Measurements from ENCODE around the gene TMEM147.
A peak's percentile ranks its signal among the peaks of the same experiment; 100 is the strongest.

The TMEM147 gene

DNA sequence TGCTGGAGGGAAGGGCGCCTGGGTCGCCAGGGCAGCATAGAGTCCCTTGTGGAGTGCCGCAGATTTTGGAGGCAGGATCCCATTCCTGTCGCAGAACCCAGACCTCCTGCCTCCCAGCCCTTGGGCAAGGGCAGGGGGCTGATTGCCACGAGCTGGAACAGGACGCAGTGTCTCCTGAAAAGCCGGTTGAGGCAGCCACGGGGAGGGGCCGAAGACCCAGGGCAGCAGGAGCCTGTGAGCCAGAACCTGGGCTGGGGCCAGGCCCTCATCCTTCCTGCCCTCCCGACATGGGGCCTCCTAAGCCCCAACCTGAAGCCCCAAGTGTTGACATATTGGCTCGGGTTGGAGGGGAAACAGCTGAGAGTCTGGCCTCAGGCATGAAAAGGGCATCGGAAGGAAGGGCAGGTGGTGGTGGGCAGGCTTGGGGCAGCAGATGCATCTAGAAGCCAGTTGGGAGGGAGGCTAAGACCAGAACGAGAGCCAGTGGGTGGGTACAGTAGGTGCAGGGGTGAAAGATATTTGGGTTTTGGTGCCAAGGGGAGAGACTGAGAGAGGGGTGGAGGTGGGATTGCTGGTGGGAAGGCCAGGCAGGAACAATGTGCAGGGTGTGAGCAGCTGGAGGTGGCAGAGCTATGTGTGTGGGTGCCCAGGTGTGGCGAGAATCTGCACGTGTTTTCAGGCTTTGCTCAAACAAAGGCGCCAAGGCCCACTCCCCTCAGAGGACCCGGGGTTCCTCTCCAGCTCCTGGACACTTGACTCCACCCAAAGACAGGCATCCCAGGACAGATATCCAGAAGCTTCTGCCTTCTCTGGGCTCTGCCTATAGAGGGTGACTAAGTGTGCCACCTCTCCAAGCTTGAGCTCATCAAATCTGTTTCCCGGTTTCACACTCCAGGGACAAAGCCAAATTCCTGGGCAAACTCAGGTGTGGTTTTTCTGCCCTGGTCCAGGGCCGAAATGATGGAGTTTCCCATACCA, 15.9 kb upstream of the TMEM147 start:
- Mint-ChIP-seq H3K36me3 (ENCODE audit: low read depth) (no peaks in the 10 kb centered on the region), H3K9me3 (no peaks in the 10 kb centered on the region), H3K4me3 (no peak overlapping the region), H3K27ac (no peak overlapping the region), H3K4me1 (ENCODE audit: low read depth) (peaks cover 8% of the 10 kb centered on the region), H3K27me3 (peaks cover 63% of the 10 kb centered on the region)
- DNase-seq = no peak

DNA sequence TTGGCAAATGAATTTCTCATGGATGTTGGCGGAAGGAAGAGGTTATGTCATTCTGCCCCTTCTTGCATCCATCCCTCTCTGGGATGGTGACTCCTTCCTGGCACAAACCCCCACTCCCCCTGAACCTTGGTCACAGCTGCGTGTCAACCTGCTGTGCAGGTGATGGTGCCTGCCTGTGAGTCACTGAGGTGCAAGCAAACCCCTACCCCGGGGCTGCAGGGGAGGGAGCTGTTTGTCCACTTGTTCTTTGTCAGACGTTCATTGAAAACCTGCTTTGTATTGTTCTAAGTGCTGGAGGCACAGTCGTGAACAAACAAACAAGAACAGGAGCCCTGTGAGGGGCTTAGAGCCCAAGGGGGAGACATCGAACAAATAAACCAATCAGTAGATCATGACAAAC, 14.1 kb upstream of the TMEM147 start:
- H3K27me3 Mint-ChIP-seq = peaks cover 68% of the 10 kb centered on the region
- no peak overlapping the region for H3K4me3 Mint-ChIP-seq
- no peaks in the 10 kb centered on the region for H3K36me3 Mint-ChIP-seq (ENCODE audit: low read depth)
- H3K27ac Mint-ChIP-seq = no peak overlapping the region
- peaks cover 8% of the 10 kb centered on the region for H3K4me1 Mint-ChIP-seq (ENCODE audit: low read depth)
- DNase-seq = no peak
- no peaks in the 10 kb centered on the region for H3K9me3 Mint-ChIP-seq

- no peak for DNase-seq
- Mint-ChIP-seq H3K36me3 (ENCODE audit: low read depth) (no peaks in the 10 kb centered on the region), H3K4me1 (ENCODE audit: low read depth) (peaks cover 8% of the 10 kb centered on the region), H3K27ac (peak within 1 kb of the TSS; percentile 50), H3K27me3 (peaks cover 54% of the 10 kb centered on the region), H3K9me3 (no peaks in the 10 kb centered on the region), H3K4me3 (peak within 1 kb of the TSS; percentile 55)
These were observed 12.1 kb upstream of the TMEM147 start, which contains the start of gene GAPDHS for GRCh38 chr19:35533201-35533821. Gene GAPDHS, plus strand, starts transcription at chr19:35533456. Its CDS starts 72 bp downstream, at chr19:35533528.

- peak; percentile 55 for DNase-seq
- Mint-ChIP-seq H3K4me1 (ENCODE audit: low read depth) (peaks cover 8% of the 10 kb centered on the region), H3K9me3 (no peaks in the 10 kb centered on the region), H3K27ac (peak overlapping the region; percentile 50), H3K36me3 (ENCODE audit: low read depth) (no peaks in the 10 kb centered on the region), H3K4me3 (peak overlapping the region; percentile 55), H3K27me3 (peaks cover 48% of the 10 kb centered on the region)
These were observed 11.5 kb upstream of the TMEM147 start for GRCh38 chr19:35533822-35534392.

DNA sequence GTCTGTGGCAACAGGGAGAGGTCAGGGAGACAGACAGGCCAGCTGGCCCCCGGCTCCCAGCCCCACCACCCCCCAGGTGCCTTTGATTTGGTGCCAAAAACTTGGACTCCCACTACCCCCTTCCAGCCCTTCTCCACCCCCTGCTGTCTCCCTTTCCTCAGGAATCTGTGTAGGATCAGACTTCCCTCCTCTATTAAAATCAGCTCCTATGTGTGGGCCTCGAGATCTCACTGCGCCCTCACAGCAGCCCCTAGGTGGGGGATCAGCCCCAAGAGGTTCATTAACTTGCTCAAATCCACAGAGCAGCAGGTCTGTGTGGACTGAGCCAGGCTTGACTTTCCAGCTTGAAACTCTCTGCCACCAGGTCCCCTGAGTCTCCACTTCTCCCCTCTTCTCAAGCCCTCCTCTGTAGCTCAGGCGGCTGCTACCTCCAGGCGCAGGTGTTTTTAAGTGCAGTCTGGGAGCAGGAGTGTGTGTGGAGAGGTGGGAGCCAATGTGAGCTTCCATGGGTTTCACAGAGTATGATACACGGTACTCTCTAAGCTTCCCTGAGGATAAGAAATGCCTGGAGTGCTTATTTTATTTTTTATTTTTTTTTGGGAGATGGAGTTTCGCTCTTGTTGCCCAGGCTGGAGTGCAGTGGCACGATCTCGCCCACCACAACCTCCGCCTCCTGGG, 10.5 kb upstream of the TMEM147 start:
- Mint-ChIP-seq H3K27me3 (peaks cover 41% of the 10 kb centered on the region), H3K4me3 (no peak overlapping the region), H3K4me1 (ENCODE audit: low read depth) (peaks cover 8% of the 10 kb centered on the region), H3K9me3 (no peaks in the 10 kb centered on the region), H3K27ac (no peak overlapping the region), H3K36me3 (ENCODE audit: low read depth) (peaks cover under 1% of the 10 kb centered on the region)
- DNase-seq = no peak

DNA sequence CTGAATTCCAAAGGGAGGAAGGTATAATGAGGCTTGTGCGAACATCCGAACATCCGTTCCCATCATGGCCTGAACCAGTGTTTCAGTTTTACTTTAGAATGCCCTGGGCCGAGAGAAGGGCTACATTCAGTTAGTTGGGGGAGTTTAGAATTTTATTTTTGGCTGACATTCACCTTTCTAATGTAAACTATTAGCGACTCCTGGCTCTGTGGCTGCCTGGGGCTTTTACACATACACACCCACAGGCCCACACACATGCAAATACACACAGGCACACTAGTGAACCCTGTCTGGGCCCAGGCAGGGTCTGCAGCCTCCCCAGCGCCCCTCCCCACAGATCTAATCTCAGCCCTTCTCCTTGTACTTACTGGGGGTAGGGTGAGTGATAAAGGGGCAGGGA, 6.1 kb upstream of the TMEM147 start:
- DNase-seq = no peak
- Mint-ChIP-seq H3K27me3 (peaks cover 8% of the 10 kb centered on the region), H3K27ac (no peak overlapping the region), H3K9me3 (no peaks in the 10 kb centered on the region), H3K36me3 (ENCODE audit: low read depth) (peaks cover 35% of the 10 kb centered on the region), H3K4me1 (ENCODE audit: low read depth) (peaks cover 13% of the 10 kb centered on the region), H3K4me3 (no peak overlapping the region)

DNA sequence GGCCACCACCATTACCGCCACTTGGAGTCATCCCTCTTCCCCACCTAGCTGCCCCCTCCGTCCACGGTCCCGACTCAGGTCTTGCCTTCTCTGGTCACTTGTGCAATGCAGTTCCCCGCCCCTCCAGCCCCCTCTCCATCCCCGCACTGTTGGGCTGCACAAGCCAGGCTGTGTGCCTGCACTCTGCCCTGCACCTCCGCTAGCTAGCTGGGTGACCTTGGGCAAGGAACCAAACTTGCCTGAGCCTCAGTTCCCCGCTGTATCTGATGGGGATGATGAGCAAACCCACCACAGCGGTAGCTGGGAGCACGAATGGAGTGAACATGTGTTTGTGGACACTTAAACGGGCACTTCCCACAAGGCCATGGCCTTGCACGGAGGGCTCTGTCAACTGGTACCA, 5.6 kb upstream of the TMEM147 start:
- H3K4me1 Mint-ChIP-seq (ENCODE audit: low read depth) = peaks cover 18% of the 10 kb centered on the region

DNA sequence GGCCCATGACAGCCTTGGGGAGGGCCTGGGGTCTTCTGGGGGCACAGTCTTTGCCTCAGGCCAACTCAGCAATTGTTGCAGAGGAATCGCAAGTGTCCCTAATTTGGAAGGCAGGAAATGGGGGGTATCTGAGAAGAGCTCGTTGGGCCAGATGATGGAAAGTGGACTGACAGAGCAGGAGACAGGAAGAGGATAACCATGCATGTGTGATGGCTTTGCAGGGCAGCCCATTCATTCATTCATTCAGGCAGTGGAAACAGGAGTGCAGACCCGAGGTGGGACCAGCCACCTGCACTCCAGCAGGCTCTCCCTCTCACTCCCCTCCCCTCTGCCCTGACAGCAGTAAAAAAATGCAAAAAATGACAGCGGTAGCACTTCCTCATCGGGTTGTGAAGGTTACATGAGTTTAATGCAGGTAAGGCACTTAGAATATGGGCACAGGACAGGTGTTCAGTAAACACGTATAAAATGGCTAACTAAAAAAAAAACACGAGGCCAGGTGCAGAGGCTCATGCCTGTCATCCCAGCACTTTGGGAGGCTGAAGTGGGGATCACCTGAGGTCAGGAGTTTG, 5.0 kb upstream of the TMEM147 start:
- H3K36me3 Mint-ChIP-seq (ENCODE audit: low read depth) = peaks cover 41% of the 10 kb centered on the region
- H3K27me3 Mint-ChIP-seq = no peaks in the 10 kb centered on the region
- H3K4me1 Mint-ChIP-seq (ENCODE audit: low read depth) = peaks cover 19% of the 10 kb centered on the region
- no peak for DNase-seq
- H3K9me3 Mint-ChIP-seq = no peaks in the 10 kb centered on the region
- no peak overlapping the region for H3K27ac Mint-ChIP-seq
- H3K4me3 Mint-ChIP-seq = no peak overlapping the region

More for the DNA sequence above, 5.6 kb upstream of the TMEM147 start:
- H3K9me3 Mint-ChIP-seq = no peaks in the 10 kb centered on the region
- DNase-seq = no peak
- H3K27me3 Mint-ChIP-seq = peaks cover 2% of the 10 kb centered on the region
- no peak overlapping the region for H3K27ac Mint-ChIP-seq
- H3K4me3 Mint-ChIP-seq = no peak overlapping the region
- peaks cover 40% of the 10 kb centered on the region for H3K36me3 Mint-ChIP-seq (ENCODE audit: low read depth)

DNA sequence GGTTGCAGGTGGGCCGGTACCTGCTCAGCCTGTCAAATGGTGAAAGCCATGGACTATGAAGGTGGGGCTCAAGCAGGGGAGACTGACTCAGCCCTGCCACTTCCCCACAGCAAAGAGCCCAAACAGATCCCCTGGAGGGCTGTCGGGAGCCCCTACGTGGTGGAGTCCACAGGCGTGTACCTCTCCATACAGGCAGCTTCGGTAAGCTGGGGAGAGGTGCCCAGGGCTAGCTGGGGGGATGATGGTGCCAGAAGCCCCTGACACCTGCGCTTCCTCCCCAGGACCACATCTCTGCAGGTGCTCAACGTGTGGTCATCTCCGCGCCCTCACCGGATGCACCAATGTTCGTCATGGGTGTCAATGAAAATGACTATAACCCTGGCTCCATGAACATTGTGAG, 3.2 kb upstream of the TMEM147 start:
- Mint-ChIP-seq H3K4me1 (ENCODE audit: low read depth) (peaks cover 32% of the 10 kb centered on the region), H3K9me3 (no peaks in the 10 kb centered on the region), H3K4me3 (no peak overlapping the region), H3K27ac (no peak overlapping the region), H3K36me3 (ENCODE audit: low read depth) (peaks cover 56% of the 10 kb centered on the region), H3K27me3 (no peaks in the 10 kb centered on the region)
- DNase-seq = no peak

DNA sequence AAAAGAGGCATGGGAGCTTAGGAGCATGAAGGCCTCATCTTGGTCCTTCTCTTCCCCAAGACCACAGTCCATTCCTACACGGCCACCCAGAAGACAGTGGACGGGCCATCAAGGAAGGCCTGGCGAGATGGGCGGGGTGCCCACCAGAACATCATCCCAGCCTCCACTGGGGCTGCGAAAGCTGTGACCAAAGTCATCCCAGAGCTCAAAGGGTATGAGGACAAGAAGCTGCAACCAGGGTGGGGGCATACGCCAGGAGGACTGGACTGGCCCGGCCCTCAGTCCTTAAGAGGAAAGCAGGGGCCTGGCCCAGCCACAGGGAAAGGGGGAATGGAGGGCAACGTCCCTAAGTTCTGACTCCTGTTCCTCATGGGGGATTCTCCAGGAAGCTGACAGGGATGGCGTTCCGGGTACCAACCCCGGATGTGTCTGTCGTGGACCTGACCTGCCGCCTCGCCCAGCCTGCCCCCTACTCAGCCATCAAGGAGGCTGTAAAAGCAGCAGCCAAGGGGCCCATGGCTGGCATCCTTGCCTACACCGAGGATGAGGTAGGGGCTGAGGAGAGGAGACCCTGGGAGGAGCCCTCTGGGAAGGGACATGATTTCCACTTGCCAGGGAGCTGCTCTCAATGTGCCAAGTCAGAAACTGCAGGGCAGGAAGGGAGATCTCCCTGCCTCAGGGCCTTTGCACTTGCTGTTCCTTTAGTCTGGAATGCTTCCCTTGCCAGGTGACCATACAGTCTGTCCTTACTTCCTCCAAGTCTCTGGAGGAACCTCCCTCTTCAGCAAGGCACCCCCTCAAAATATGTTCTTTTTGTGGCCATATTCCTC, 1.9 kb upstream of the TMEM147 start:
- no peak for DNase-seq
- Mint-ChIP-seq H3K4me1 (ENCODE audit: low read depth) (peaks cover 42% of the 10 kb centered on the region), H3K9me3 (no peaks in the 10 kb centered on the region), H3K36me3 (ENCODE audit: low read depth) (peaks cover 69% of the 10 kb centered on the region), H3K27me3 (no peaks in the 10 kb centered on the region), H3K4me3 (peak overlapping the region; percentile 97), H3K27ac (peak overlapping the region; percentile 98)

GRCh38 chr19:35544110-35544802, 1.2 kb upstream of the TMEM147 start:
- Mint-ChIP-seq H3K4me1 (ENCODE audit: low read depth) (peaks cover 50% of the 10 kb centered on the region), H3K27me3 (no peaks in the 10 kb centered on the region), H3K27ac (peak overlapping the region; percentile 98), H3K9me3 (no peaks in the 10 kb centered on the region), H3K36me3 (ENCODE audit: low read depth) (peaks cover 75% of the 10 kb centered on the region), H3K4me3 (peak overlapping the region; percentile 97)
- no peak for DNase-seq

GRCh38 chr19:35545855-35546381, 492 bp downstream of the TMEM147 start:
- Mint-ChIP-seq H3K36me3 (ENCODE audit: low read depth) (peaks cover 78% of the 10 kb centered on the region), H3K27me3 (no peaks in the 10 kb centered on the region), H3K4me3 (peak overlapping the region; percentile 97), H3K27ac (peak overlapping the region; percentile 98), H3K9me3 (no peaks in the 10 kb centered on the region), H3K4me1 (ENCODE audit: low read depth) (peaks cover 48% of the 10 kb centered on the region)
- DNase-seq = peak; percentile 85

GRCh38 chr19:35546532-35546931, 1.1 kb downstream of the TMEM147 start:
- Mint-ChIP-seq H3K4me1 (ENCODE audit: low read depth) (peaks cover 48% of the 10 kb centered on the region), H3K4me3 (peak overlapping the region; percentile 97), H3K36me3 (ENCODE audit: low read depth) (peaks cover 78% of the 10 kb centered on the region), H3K9me3 (no peaks in the 10 kb centered on the region), H3K27me3 (no peaks in the 10 kb centered on the region), H3K27ac (peak overlapping the region; percentile 98)
- no peak for DNase-seq
